Stomach smooth muscle (tissue), 2 donors: ENCODE results near the gene SLC29A3.
"Not testable (repeated sequence)": the region's sequence is repeated elsewhere in the genome, so short reads cannot be mapped to it uniquely, and the experiment has no call there.

Experiments used
- H3K27ac ChIP-seq: one replicate; pipeline ENCODE4 v1.7.0; 2013; ENCODE audit warnings: mild to moderate bottlenecking, low read length, inconsistent platforms
- H3K27me3 ChIP-seq, 2 donors: one replicate each; pipeline ENCODE4 v1.7.0; 2013; ENCODE audit warnings: low read length in 2 of 2; ENCODE audit not compliant: insufficient read depth in 2 of 2, control insufficient read depth in 1 of 2
- H3K36me3 ChIP-seq, 2 donors: one replicate each; pipeline ENCODE4 v1.7.0; 2013; ENCODE audit warnings: low read length in 2 of 2; ENCODE audit not compliant: control insufficient read depth in 2 of 2, insufficient read depth in 2 of 2
- H3K4me1 ChIP-seq: one replicate; pipeline ENCODE4 v1.7.0; 2013; ENCODE audit warnings: low read length; ENCODE audit not compliant: control insufficient read depth, insufficient read depth
- H3K4me3 ChIP-seq, 2 donors: one replicate each; pipeline ENCODE4 v1.7.0; 2013; ENCODE audit warnings: low read length in 2 of 2
- H3K9ac ChIP-seq, 2 donors: one replicate each; pipeline ENCODE4 v1.7.0; 2013; ENCODE audit warnings: low read length in 2 of 2, mild to moderate bottlenecking in 1 of 2
- H3K9me3 ChIP-seq, 2 donors: one replicate each; pipeline ENCODE4 v1.7.0; 2013; ENCODE audit warnings: low read length in 2 of 2; ENCODE audit not compliant: control insufficient read depth in 2 of 2
- donor health status: healthy.
- donor health status: Pancreatic carcinoma.

The SLC29A3 gene

DNA sequence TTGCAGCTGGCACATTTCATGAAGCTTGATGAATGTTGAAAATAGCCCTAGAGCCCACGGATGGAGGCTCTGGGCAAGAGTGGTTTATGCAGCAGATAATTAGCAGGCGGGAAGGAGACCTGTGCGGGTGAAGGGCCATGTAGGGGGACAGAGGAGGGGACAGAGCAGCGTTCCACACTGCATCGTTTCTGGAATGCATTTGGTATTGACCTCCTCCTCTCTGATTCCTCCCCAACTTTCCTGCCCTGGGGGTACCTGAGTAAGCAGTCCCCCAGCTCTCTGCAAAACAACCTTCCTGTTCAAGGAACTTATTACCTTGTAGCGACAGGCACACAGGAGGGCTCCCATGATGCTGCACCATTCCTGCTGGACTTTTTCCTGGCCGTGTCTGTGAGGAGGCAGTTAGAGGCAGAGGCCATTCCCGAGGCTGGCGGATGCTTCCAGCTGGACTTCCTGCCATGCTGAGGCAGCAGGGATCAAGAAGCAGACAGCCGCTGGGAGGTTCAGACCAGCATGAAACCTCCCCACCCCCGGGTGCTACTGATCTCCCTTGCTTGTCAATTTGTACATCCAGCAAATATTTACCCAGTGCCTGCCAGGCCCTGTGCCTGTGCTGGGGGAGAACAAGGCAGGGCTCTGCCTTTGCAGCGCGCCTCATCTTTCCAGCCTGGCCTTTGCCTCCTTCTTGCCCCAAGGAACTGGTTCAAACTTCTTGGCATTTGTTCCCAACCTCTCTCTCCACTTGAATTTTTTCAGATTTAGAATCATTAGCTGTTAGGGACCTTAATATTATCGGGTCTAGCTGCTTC is 28.7 kb downstream of the SLC29A3 start:
- no peaks in the 10 kb centered on the region for H3K4me1 ChIP-seq
- H3K9me3 ChIP-seq, result no peaks in the 10 kb centered on the region
- H3K9ac ChIP-seq, result no peak overlapping the region
- H3K27ac ChIP-seq, result no peak overlapping the region
- H3K36me3 ChIP-seq, result peaks cover 4 to 7% of the 10 kb centered on the region in 2 donors
- no peaks in the 10 kb centered on the region for H3K27me3 ChIP-seq
- H3K4me3 ChIP-seq, result no peak overlapping the region

DNA sequence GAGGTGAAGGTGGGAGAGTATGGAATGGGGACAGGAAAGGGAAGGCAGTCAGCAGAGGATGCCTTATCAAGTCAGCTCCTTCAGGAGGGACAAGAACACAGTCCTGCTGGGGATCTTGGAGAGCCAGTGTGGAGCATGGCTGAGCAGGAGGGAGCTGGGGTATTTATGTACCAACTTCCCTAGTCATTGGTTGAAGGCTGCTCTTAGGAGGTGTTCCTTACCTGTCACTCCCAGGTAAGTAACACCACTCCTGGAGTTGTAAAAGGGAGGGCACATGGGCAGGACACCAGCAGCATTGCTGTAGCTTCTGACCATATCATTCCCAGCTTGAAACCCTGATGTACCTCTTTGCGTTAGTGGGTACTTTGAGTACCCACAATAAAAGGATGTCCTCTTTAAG is 29.8 kb downstream of the SLC29A3 start:
- H3K9ac ChIP-seq, result no peak overlapping the region
- no peak overlapping the region for H3K4me3 ChIP-seq
- H3K27me3 ChIP-seq, result no peaks in the 10 kb centered on the region
- H3K27ac ChIP-seq, result no peak overlapping the region
- no peaks in the 10 kb centered on the region for H3K9me3 ChIP-seq
- H3K4me1 ChIP-seq, result no peaks in the 10 kb centered on the region
- H3K36me3 ChIP-seq, result peaks cover 6 to 8% of the 10 kb centered on the region in 2 donors

DNA sequence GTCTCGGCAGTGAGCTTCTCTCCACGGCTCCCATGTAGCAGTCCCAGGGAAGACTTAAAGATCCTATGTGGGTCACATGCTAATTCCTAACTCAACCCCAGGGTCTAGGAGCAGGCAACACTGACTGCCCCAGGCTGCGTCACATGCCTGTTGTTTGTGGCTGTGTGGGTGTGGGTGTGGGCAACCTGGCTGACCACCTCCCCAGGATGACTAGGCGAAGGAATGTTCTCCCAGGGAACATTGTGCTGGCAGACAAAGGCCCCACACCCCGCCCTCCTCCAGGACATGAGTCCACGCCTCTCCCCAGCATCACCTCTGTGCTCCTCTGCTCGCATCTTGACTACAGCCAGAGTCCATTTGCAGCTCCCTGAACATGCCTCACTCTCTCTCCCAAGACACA is 30.3 kb downstream of the SLC29A3 start:
- H3K27ac ChIP-seq, result no peak overlapping the region

DNA sequence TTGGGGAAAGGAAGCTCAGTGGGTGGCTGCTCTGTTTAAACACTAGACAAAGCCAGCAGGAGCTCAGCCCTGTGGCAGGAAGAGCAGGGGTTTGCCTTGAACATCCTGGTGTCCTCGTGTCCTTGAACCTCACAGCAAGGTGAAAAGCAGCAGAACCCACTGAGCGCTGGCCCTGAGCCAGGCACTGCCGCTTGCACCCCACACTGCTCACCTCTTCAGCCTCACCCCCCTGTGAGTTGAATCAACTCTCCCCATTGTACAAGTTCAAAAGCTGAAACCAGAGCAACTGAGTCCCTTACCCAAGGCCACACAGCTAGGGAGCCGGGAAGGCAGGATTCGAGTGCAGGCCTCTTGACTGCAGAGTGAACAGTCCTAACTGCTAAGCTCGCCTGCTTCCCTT is 32.0 kb downstream of the SLC29A3 start:
- H3K27me3 ChIP-seq, result no peaks in the 10 kb centered on the region
- H3K36me3 ChIP-seq, result peaks cover 12 to 14% of the 10 kb centered on the region in 2 donors
- H3K27ac ChIP-seq, result no peak overlapping the region
- H3K9ac ChIP-seq, result no peak overlapping the region
- no peak overlapping the region for H3K4me3 ChIP-seq
- H3K4me1 ChIP-seq, result no peaks in the 10 kb centered on the region
- H3K9me3 ChIP-seq, result no peaks in the 10 kb centered on the region

More for the DNA sequence above, 30.3 kb downstream of the SLC29A3 start:
- H3K36me3 ChIP-seq, result peaks cover 7 to 8% of the 10 kb centered on the region in 2 donors
- no peaks in the 10 kb centered on the region for H3K4me1 ChIP-seq
- no peak overlapping the region for H3K4me3 ChIP-seq
- H3K9ac ChIP-seq, result no peak overlapping the region
- H3K9me3 ChIP-seq, result no peaks in the 10 kb centered on the region
- H3K27me3 ChIP-seq, result no peaks in the 10 kb centered on the region

DNA sequence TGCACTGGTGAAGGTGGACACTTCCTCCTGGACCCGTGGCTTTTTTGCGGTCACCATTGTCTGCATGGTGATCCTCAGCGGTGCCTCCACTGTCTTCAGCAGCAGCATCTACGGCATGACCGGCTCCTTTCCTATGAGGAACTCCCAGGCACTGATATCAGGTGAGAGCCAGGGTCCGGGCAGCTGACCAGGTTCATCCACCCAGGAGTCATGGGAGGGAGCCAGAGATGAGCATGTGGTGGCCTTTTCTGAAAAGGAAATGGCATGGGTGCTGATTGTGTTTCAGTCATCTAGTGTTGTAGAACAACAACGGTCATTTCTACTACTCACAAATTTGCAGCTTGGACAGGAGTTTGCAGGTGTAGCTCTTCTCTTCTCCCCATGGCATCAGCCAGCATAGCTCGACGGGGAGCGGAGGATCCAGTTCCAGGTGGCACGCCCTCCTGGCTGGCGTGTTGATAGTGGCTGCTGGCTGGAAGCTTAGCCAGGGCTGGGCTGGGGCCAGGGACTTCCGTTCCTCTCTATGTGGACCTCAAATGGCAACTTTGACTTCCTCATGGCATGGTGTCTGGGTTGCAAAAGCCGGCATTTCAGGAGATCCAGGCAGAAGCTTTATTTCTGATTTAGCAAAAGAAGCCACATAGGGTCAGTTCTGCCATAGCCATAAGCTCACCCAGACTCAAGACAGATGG is 32.7 kb downstream of the SLC29A3 start:
- H3K9me3 ChIP-seq, result no peaks in the 10 kb centered on the region
- H3K36me3 ChIP-seq, result peaks cover 17 to 18% of the 10 kb centered on the region in 2 donors
- H3K4me3 ChIP-seq, result no peak overlapping the region
- no peaks in the 10 kb centered on the region for H3K27me3 ChIP-seq
- H3K27ac ChIP-seq, result no peak overlapping the region
- H3K9ac ChIP-seq, result no peak overlapping the region
- no peaks in the 10 kb centered on the region for H3K4me1 ChIP-seq

DNA sequence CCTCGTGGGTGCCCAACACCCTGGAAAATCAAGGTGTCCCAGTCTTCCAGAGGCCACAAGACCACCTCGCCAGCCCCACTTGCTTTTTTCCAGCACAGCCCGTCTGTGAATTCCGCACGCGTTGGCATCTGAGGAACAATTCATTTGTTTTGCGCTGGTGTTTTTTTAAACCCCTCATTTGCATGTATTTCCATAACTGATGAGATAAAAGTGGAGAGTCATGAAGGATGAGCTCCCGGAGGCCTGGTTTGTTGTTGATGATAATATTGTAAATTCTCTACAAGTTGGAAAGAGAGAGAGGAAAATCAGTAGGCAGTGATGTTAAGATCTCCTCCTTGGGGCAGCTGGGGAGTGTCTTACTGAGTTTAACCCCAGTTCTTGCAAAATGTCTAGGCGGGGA is 34.6 kb downstream of the SLC29A3 start:
- Histone ChIP-seq H3K36me3 (peaks cover 19 to 24% of the 10 kb centered on the region in 2 donors), H3K4me3 (no peak overlapping the region), H3K4me1 (no peaks in the 10 kb centered on the region), H3K9ac (no peak overlapping the region), H3K27ac (no peak overlapping the region), H3K9me3 (no peaks in the 10 kb centered on the region), H3K27me3 (no peaks in the 10 kb centered on the region)

DNA sequence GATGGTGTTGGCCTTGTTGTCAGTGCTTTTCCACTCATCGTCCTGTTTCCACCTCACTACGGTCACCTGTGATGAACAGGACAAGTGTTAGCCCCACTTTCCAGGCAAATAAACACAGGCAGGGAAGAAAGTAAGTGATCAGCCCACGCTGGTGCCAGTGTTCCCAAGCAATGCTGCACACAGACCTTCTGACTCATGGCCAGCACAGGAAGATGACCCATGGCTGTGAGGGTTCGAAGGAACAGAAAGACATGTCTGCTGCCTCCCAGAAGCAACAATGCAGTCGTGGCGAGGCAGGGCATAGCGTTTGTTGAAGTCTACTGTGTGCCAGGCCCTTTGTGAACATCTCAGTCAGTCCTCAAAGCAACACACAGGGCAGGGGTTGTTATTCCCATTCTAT is 35.7 kb downstream of the SLC29A3 start:
- Histone ChIP-seq H3K9ac (no peak overlapping the region), H3K36me3 (peaks cover 19 to 24% of the 10 kb centered on the region in 2 donors), H3K27me3 (no peaks in the 10 kb centered on the region), H3K4me3 (no peak overlapping the region), H3K27ac (no peak overlapping the region), H3K9me3 (no peaks in the 10 kb centered on the region), H3K4me1 (no peaks in the 10 kb centered on the region)

DNA sequence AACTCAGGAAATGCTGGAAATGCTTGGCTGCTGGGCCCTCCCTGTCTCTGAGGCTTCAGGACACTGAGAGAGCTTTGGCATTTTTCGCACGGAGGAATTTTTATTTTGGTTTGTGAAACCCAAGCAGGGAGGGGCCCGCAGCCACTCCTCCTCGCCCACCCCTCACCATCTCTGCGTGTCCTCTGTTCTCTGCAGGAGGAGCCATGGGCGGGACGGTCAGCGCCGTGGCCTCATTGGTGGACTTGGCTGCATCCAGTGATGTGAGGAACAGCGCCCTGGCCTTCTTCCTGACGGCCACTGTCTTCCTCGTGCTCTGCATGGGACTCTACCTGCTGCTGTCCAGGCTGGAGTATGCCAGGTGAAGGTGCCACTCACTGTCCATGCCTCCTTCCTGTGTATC is 36.8 kb downstream of the SLC29A3 start:
- Histone ChIP-seq H3K36me3 (peaks cover 19 to 24% of the 10 kb centered on the region in 2 donors), H3K27ac (no peak overlapping the region)

DNA sequence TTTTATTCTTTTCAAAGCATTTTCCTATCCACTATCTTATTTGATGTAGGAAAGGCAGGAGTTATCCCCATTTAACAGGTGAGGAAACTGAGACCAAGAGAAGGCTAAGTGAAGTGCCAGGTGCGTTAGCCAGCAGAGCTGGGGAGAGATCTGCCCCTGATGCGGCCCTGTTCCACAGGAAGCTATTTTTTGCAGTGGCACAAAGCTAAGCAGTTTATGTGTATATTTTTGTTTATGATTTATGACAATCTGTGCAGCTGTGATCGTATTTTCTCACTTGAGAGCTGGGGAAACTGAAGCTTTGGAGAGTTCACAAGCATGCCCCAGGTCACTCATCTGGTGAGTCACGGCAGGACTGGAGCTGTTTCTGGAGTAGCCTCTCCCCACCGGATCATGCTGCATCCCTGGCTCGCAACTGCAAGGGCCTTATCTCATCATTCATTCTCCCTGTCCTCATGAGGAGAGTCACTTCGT is 38.8 kb downstream of the SLC29A3 start:
- no peak overlapping the region for H3K27ac ChIP-seq
- H3K4me3 ChIP-seq, result no peak overlapping the region
- H3K4me1 ChIP-seq, result no peaks in the 10 kb centered on the region
- H3K27me3 ChIP-seq, result no peaks in the 10 kb centered on the region
- H3K9ac ChIP-seq, result no peak overlapping the region
- no peaks in the 10 kb centered on the region for H3K9me3 ChIP-seq
- H3K36me3 ChIP-seq, result peaks cover 16 to 23% of the 10 kb centered on the region in 2 donors

More for the DNA sequence above, 36.8 kb downstream of the SLC29A3 start:
- no peaks in the 10 kb centered on the region for H3K9me3 ChIP-seq
- H3K9ac ChIP-seq, result no peak overlapping the region
- H3K4me3 ChIP-seq, result no peak overlapping the region
- H3K4me1 ChIP-seq, result no peaks in the 10 kb centered on the region
- H3K27me3 ChIP-seq, result no peaks in the 10 kb centered on the region

DNA sequence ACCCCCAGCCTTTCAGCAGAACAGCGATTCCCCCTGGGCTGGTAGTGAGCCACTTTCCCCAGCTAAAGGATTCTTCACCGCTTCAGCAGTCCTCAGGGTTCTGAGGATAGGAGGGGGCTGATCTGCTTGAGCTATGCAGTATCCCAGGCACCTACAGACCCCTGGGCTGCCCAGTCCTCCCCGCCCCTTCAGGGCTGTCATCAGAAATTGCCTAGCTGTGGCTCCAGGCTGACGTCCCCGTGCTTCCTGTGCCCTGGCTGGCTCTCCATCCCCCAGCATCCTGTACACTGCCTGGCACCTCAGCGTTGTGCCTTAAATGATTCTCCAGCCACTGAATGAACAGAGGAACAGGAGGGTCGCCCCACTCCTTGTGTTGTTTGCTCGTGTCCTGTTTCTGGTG is 39.2 kb downstream of the SLC29A3 start:
- Histone ChIP-seq H3K4me3 (no peak overlapping the region), H3K4me1 (no peaks in the 10 kb centered on the region), H3K36me3 (peaks cover 16 to 24% of the 10 kb centered on the region in 2 donors), H3K9me3 (no peaks in the 10 kb centered on the region), H3K9ac (no peak overlapping the region), H3K27ac (no peak overlapping the region), H3K27me3 (no peaks in the 10 kb centered on the region)

DNA sequence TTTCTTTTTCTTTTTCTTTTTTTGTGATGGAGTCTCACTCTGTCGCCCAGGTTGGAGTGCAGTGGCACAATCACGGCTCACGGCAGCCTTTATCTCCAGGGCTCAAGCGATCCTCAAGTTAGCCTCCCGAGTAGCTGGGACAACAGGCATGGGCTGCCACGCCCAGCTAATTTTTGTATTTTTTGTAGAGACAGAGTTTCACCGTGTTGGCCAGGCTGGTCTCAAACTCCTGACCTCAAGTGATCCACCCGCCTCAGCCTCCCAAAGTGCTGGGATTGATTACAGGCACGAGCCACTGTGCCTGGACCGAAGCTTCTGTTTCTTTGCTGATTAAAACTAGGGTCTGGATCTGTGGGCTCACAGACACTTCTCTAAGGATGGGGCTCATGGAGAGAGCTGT is 39.8 kb downstream of the SLC29A3 start:
- peaks cover 16 to 24% of the 10 kb centered on the region in 2 donors for H3K36me3 ChIP-seq
- not testable (repeated sequence) for H3K4me1 ChIP-seq, H3K27me3 ChIP-seq, H3K9ac ChIP-seq, H3K4me3 ChIP-seq, H3K27ac ChIP-seq, H3K9me3 ChIP-seq
